BJ (cell line): ENCODE results near the gene CEP120. TPM values are rescaled to one million over a fixed set of nuclear protein-coding genes. Genes with fewer than 3 reads are reported as not detected.

Source experiments
- CTCF ChIA-PET: fragments of 350-600 bp; formaldehyde crosslinking; extraction: SDS; loops from one replicate; lab custom pipeline; 2021; ENCODE audit warnings: antibody characterized with exemption, inconsistent platforms; lab: Yijun Ruan, JAX
- POLR2A ChIA-PET: fragments of 300-600 bp; sonication (Branson Sonifier 250); formaldehyde crosslinking; extraction: SDS; loops from one replicate; lab custom pipeline; 2021; ENCODE audit warnings: antibody characterized with exemption; lab: Charles Lee
- DNase-seq: peaks from one replicate; pipeline ENCODE4 v3.0.0-alpha.2; 2011; ENCODE audit warnings: low read depth
- H3K27me3 ChIP-seq: 2 replicates; pipeline ENCODE4 v1.6.0; 2011; ENCODE audit warnings: low read length; ENCODE audit not compliant: control insufficient read depth, insufficient read depth
- H3K36me3 ChIP-seq: 2 replicates; pipeline ENCODE4 v1.5.1; 2011; ENCODE audit warnings: low read length; ENCODE audit not compliant: control insufficient read depth, insufficient read depth
- H3K4me3 ChIP-seq: 2 replicates; pipeline ENCODE4 v1.5.1; 2011; ENCODE audit warnings: low read depth, mild to moderate bottlenecking, control low read depth, low read length
- CTCF ChIP-seq: IDR thresholded peaks from 2 replicates; pipeline ENCODE4 v1.5.1; 2011; ENCODE audit warnings: low read depth, mild to moderate bottlenecking, control low read depth, inconsistent platforms, low read length, moderate library complexity; ENCODE audit not compliant: insufficient read depth
- polyA plus RNA-seq: library from polyadenylated mRNA; depleted of rRNA; stranded (reverse); fragments of >200 nt; gene quantifications from 2 replicates; pipeline ENCODE4 v1.2.3, GENCODE V29; 2011

Gene CEP120
- polyA plus RNA-seq, 1 experiment = 23.1 TPM

- Histone ChIP-seq H3K27me3 (no peaks in the 10 kb centered on the region), H3K4me3 (no peak overlapping the region), H3K36me3 (no peaks in the 10 kb centered on the region)
- POLR2A ChIA-PET = no interaction called here
- CTCF ChIA-PET = no interaction called here
- no peak for DNase-seq
- TF ChIP-seq CTCF = no peak
These were observed 119.4 kb downstream of the CEP120 start for GRCh38 chr5:123303802-123304201.

GRCh38 chr5:123300266-123300665 is 122.9 kb downstream of the CEP120 start:
- Histone ChIP-seq H3K27me3 (no peaks in the 10 kb centered on the region), H3K4me3 (no peak overlapping the region), H3K36me3 (no peaks in the 10 kb centered on the region)
- no peak for DNase-seq
- no peak for TF ChIP-seq CTCF
- POLR2A ChIA-PET = no interaction called here
- CTCF ChIA-PET = no interaction called here

GRCh38 chr5:123299136-123299535 is 124.1 kb downstream of the CEP120 start:
- CTCF ChIA-PET = no interaction called here
- H3K36me3 ChIP-seq = no peaks in the 10 kb centered on the region
- no peak for DNase-seq
- POLR2A ChIA-PET = no interaction called here
- TF ChIP-seq CTCF = no peak
- H3K27me3 ChIP-seq = no peaks in the 10 kb centered on the region
- H3K4me3 ChIP-seq = no peak overlapping the region

GRCh38 chr5:123298335-123299030 is 124.7 kb downstream of the CEP120 start:
- ChIA-PET POLR2A (no interaction called here), CTCF (no interaction called here)
- Histone ChIP-seq H3K4me3 (no peak overlapping the region), H3K36me3 (no peaks in the 10 kb centered on the region), H3K27me3 (no peaks in the 10 kb centered on the region)
- DNase-seq = no peak
- no peak for TF ChIP-seq CTCF

- Histone ChIP-seq H3K4me3 (no peak overlapping the region), H3K27me3 (no peaks in the 10 kb centered on the region), H3K36me3 (no peaks in the 10 kb centered on the region)
- DNase-seq = no peak
- CTCF ChIA-PET = no interaction called here
- POLR2A ChIA-PET = no interaction called here
- no peak for TF ChIP-seq CTCF
These were observed 125.3 kb downstream of the CEP120 start for GRCh38 chr5:123297866-123298265.
